HG03175 (cell line): ENCODE results near the gene SPOCD1.
A peak's percentile ranks its signal among the peaks of the same experiment; 100 is the strongest.

Source experiments
- ATAC-seq: cut with Tn5 transposase; IDR thresholded peaks from one replicate; pipeline ENCODE4 v1.9.1; 2021; ENCODE audit warnings: mild to moderate bottlenecking, moderate library complexity; ENCODE audit not compliant: unreplicated experiment

SPOCD1 gene

DNA sequence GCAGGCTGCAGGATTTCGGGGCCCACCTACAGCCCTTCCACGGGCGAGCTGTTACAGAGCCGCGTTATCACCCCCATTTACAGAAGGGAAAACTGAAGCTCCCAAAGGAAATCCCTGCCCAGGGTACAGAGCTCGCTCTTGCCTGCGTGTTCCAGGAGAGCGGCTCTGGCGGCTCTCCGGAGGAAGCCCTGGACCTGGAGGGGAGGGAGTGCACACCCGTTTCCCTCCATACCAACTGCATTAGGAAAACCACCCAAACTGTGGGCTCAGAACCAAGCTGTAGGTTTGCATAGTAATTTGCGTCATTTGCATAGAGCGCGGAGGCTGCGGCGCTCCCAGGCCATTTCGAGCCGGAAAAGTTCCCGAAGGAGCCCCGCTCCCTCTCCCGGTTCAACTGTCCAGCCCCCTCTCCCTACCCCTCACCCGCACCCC lies 27.0 kb downstream of the SPOCD1 start:
- peak; percentile 27 for ATAC-seq

DNA sequence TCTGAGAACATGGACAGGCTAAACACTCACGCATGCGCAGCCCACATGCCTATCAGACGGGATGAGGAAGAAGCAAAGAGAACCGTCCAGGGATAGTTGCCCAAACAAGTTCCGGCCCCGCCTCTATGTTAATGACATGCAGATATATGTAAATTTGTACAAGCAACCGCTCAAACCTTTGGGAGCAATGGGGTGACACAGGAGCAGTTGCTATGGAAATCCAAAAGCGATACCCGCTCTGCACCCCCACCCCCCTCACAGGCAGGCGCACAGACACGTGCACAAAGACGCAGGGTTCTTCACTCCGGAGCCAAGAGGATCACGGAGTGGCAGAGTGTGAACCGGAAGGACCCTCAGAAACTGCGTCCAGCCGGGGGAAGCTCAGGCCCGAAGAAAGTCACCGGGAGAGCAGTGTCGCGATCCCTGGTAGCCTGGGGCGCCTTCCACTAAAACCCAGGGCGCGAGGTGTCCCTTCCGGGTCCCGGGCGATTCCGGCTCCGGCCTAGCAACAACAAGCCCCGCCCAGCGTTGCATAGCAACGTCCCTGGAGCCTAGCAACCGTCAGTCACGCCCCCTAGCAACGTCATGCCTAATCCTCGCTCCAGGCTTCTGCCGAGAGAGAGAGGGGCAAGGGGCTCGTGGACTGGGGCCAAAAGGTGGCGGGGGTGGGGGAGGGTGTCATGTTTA lies 27.5 kb downstream of the SPOCD1 start:
- ATAC-seq: peak; percentile 74

DNA sequence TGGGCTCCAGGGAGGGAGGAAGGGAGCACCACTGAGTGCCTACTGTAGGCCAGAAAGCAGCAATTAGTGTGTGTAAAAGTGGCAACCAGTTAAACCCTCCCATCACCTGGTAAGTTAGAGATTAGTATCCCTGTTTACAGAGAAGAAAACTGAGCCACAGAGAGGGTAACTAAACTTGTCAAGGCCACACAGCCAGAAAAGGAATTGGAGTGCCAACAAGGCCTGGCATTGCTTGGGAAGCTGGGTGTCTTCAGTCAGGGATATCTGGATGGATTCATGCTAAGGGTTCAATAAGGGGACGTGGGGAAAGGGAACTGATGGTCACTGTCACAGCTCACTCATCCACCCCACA lies 28.1 kb downstream of the SPOCD1 start:
- no peak for ATAC-seq

DNA sequence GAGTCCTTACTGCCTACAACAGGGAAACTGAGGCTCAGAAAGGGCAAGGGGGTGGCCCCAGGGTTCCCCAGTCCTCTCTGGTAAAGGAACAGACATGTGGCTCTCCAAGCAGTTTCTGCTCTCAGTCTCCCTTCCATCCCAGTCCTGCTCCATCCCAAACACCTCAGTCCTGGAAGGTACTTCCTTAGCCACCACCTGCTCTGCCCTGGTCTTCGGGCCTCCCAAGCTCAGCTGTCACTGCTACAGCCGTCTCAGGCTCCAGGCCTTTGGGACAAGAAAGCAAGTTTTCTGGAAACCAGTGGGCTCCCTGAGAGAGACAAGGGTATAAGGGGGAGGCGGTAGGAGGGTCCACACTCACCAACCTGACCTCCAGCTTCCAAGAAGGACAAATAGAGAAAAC lies 28.6 kb downstream of the SPOCD1 start:
- no peak for ATAC-seq

DNA sequence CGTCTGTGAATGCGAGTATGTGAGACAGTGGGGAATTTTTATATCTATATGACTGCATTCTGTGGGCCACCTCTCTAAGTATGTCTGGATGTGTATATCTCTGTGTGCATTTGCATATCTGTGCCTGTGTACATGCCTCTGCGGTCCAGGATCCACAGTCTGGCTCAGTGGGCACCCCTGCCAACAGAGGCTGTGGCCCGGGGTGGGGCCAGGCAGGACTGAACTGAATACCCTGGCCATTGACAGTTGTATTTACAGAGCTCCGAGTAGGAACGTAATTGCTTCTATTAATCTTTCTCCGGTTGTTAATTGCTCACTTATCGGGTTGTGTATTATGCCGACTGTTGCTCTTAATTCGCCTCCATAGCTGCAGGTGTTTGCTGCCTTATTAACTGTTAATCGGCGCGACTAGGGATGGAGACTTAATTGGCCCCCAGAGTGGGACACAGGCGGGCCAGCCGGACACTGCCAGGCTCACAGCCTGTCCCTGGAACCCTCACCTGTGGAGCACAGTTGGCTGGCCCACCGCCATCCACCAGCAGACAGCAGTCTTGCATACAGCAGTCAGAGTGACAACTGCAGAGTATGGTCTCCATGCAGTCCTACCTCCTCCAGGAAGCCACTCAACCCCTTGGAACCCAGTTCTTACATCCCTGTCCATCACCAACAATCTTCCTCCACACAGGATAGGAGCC lies 29.3 kb downstream of the SPOCD1 start:
- no peak for ATAC-seq

DNA sequence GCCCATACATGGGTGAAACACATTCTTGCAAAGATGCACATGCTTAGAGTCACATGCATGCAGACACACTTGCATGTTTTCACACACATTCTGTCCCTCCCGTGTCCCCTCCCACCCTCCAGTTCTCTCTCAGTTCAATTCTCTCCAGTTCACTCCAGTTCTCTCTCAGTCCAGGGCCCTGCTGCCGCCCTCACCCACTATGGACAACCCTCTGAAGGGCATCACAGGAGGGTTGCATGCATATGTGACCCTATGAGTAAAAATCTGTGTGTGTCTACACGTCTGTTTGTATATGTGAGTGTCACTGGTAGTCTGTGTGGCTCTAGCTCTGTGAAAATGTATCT lies 29.9 kb downstream of the SPOCD1 start:
- ATAC-seq: no peak

DNA sequence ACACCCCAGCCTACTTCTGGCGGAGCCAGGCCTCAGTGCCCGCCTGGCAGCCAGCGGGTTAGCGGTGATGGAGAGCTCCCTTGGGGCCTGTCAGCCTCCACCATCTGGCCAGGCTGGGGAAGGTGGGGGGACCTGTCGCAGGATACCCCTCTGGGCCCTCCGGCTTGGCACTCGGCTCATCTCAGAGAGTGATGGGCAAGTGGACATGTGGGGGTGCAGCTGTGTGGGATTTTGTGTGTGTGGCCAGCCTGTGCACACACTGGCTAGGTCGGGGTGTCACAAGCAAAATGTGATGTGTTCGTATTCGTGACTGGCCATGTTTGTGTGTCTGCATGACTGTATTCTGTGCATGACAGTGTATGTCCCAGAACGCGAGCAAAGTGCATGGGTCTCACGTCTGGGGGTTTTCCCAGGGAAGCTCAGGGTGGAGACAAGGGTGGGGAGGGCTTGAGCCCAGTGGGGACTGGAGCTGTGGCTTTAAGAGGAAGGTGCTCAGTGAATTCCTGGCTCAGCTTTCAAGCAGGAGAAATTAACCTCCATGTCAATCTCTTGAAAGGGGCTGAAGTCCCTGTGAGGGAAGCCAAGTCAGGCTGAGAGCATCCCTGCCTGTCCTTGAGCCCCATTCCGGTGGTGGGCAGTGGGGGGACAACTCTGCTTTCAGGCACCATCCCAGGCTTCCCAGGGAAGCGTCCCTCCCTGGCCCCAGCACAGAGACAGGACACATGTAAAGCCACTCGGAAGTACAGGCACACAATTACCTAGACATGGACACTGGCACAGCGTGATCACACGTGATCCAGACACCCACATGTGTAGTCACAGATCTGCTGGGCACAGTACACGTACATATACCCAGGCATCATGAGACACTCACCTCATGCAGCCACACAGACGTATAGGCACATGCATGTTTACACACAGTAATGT lies 30.5 kb downstream of the SPOCD1 start:
- ATAC-seq: no peak

DNA sequence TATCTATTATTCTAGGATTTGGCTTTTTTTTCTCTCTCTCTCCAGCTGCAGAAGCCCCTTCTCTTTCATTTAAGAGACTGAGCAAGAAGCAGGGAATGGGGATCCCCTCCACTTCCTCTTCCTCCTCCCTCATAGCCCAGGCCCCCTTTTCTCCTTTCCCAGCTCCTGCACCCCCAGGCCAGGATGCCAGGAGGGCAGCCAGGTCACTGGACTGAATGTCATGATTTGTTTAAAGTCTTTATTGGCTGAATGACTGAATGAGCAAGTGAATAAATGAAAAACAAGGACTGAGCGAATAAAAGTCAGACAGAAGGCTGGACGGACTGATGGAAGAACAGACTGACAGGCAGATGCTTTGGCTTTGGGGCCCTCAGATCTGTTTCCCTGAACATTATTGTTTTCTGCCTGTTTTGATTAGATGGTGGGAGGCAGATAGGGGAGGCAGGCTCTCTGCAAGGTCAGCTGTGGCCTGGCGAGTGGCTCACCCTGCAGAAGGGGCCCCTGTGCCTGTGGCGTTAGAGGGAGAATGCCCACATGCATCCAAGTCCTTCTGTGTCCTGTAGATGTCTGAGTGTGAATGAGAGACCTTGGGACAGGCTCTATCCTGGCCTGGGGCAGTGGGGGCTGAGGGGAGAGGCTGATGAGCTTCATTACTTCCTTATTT lies 31.3 kb downstream of the SPOCD1 start:
- ATAC-seq: no peak

DNA sequence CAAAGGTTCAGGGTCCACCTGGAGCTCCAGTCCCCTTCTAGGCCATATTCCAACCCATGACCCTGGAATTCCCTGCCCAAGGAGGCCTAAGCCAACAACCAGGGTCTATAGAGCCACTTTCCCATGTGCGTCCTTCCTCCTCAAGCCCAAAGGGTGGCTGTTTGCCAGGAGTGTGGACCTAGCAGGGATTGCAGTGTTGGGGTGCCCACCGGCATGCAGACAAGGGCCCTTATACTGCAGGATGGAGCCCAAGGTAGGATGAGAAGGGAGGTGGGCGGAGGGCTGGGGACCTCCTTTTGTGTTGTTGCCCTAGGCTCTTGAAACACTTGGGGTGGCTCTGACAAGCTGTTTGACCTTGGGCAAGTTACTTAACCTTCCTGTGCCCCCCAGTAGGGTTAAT lies 32.0 kb downstream of the SPOCD1 start:
- no peak for ATAC-seq

DNA sequence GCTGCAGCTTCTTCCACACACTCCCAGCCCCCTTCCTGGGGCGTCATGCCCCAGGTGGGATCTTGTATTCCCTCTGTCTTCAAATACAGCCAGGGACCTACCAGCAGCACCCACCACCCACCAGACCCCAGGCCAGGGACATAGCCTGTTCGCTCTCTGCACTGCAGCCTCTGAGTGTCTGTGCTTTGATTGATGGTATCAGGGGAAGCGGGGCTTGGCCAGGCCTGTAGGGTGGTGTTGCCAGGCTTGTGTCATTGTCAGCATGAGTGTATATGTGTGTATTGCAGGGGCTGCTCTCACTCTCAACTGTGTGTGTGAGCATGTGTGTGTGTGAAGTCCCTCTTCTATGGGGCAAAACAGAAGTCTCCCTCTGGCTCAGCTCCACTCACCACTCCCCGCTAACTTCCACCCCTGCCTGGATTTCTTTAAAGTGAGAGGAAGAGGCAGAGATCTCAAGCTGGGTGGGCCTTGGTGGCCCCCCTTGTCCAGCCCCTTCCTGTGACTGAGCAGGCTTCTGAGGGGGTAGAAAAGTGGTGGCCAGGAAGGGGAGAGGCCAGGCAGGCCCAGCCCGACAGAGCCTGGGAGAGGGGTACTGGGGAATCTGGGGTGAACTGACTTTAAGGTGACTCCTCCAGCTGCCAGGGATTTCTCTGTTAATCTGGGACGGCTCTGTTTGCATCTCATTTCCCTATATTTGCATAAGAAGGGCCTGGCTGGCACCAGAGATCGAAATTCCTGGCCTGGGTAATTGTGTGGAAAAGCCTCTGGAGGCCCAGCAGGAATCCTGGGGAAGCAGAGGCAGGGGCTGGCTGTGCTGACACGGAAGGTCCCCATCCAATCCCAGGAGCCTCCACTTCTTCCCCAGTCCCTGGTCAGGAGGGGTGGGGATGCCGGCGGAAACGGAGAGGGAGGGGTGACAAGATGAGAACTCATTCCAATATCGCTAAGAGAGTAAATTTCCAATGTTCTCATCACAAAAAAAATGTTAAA lies 33.1 kb downstream of the SPOCD1 start:
- ATAC-seq: no peak

DNA sequence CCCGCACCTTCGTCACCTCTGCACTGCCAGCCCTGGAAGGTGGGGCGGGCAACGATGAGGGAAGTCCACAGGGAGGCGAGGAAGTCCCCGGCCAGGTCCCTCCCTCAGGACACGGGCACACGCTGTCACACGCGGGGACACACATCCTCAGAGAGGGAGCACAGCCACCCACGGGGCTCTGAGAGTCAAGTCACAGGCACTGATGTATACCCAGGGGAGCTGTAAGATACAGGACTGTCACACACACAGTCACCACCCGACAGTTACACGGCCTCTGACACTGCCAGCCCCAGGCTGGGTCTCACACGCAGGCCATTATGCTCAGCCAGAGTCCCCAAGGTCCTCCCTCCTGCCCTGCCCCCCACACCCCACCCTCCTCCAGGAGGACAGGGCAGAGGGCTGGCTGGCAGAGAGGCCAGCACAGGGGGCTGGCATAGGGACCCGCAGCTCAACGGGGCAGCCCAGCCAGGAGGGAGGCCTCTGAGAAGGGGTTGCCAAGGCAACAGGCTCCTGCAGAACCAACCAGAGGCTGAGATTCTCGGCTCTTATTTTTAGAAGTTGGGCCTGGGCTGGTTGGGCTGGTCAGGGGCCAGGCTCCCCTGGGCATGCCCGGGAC lies 34.0 kb downstream of the SPOCD1 start:
- no peak for ATAC-seq

DNA sequence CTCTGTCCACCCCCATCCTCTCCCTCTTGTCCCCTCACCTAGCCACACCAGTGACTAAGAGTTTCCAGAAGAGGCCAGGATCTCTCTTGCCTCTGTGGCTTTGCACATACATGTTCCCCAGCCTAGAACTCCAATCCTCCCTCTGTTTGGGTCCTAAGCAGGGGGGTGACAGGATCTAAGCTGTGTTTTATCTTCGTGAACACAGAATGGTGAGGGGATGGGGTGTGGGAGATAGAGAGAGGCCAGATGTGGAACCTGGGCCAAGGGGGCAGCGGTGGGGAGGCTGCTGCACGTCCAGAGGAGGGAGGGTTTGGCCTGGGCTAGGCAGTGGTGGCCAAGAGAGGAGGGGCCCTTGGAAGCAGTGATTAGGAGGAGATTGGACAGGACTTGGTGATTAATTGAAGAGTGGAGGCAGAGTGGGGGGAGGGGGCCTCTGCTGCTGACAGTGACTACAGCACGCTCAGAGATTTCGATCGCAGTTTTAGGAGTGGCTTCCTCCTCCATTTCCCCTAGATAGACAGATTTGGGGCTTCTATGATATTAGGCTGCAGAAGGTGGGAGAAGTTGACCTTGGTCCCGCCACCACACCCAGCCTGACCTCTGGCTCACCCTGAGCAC lies 34.6 kb downstream of the SPOCD1 start:
- ATAC-seq: no peak

DNA sequence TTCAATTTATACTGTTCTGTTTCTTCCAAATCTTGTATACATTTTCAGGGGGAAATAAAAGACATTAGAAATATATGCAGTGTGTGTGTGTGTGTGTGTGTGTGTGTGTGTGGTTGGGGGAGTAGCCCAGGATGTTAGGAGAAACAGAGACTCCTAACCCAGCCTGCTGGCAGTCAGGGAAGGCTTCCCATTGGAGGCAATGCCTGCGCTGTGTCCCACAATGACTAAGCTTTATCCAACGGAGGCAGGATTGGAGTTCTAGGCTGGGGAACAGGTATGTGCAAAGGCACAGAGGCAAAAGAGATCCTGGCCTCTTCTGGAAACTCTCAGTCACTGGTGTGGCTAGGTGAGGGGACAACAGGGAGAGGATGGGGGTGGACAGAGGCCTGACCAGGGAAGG lies 35.2 kb downstream of the SPOCD1 start:
- no peak for ATAC-seq

DNA sequence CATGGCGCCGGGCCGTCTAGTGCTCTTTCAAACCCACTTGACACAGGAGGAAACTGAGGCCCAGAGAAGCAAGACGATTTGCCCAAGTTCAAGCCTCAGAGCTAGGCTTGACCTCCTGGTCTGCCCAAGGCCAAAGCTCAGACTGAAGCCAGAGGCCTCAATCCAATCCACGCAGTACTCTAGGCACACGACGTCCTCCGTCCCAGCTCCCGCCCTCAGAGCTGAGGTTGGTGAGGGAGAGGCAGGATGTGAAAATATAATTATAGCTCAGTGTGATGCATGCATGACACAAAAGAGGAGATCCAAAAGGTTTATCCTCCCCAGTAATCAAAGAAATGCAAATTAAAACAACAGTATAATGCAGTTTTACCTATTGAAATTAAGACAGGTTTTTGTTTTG lies 36.1 kb downstream of the SPOCD1 start:
- ATAC-seq: no peak

DNA sequence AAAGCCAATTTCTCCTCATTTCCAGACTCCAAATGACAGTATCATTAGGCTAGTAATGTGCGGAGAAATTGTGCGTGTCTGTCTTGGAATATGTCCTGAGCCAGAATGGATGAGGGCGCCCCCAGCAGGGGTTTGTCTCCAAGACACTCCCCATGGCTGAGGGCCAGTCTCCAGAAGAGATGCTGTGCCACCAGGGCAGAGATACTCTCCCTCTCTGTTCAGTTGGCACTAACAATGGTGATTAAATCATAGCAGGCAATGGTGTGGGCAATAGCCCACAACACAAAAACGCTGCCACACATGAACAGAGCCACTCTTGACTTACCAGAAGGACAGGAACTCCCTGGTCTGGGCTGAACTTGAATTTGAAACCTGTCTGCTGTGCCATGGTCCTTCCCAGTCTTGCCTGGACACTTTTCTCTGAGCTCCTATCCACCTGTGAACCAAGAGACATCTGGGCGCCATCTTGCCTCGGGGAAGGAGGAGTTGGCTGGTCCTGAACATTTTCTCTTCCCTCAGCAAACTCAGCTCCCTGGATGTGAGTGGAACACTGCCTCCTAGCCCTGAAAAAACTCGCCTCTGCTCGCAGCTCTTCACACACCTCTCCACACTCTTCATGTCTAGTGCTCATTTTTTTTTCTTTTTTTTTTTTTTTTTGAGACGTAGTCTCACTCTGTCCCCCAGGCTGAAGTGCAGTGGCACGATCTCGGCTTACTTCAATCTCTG lies 36.9 kb downstream of the SPOCD1 start:
- no peak for ATAC-seq

DNA sequence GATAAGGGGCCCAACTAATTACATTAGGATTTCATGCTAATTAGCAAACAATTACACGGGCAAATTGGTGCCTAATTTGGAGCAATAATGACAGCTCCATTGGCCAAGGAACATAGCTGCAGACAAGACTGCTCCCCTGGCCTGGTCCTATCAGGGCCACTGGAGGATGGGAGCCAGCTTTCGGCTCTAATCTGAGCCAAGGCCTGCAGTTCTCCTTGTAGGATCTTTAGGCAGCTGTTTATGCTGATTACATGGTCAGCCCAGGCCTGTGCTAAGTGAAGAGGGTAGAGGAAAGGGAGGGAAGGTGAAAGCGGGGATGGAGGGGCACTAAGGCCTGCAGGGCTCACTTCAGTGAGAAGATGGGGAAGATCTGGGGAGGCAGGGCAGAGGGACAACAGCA lies 39.3 kb downstream of the SPOCD1 start:
- no peak for ATAC-seq

DNA sequence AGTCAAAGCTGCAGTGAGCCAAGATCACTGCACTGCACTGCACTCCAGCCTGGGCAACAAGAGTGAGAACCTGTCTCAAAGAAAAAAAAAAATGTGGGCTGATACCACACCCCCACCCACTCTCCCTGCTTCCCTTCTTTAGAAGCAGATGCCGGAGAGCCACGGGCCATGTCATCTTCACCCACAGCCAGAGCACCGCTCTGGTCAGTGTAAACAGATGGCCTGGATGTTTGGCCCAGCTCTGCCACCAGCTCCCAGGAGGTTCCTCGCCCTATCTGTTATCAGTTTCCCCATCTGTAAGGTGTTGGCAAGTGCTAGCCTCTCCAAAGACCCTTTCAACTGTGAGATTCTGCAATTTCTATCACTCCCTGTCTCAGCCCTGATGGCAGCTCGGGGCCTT lies 39.8 kb downstream of the SPOCD1 start:
- ATAC-seq: no peak

DNA sequence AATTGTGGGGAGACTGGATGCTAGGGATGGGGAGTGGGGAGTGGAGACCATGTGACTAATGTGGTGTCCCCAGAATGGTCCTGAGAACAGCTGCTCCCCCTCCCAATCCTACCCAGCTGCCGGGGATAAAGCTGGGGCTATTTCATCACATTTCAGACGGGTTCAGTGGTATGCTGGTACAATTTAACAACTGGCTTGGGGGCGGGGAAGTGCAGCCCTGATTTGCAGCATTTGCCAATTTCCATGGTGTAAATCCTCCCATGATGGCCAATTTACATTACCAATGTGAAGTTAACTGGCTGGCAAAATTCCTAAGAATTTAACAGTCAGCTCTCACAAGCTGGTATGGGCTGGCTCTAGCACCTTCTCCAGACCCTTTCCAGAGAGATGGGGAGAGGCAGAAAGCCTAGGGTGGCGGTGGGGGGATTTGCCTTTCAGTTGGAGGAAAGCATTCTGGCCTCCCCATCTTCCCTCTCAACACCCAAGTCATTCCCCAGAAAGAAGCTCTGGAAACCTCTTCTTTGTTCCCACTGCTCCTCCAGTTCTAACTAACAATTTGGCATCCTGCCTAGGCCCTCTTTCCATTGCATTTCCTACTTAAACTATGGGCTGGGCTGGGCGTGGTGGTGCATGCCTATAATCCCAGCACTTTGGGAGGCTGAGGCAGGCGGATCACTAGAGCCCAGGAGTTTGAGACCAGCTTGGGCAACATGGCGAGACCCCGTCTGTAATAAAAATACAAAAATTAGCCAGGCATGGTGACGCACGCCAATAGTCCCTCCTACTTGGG lies 40.4 kb downstream of the SPOCD1 start:
- no peak for ATAC-seq
